Transverse colon (tissue), 4 donors: Measurements from ENCODE around the gene LIMK2. TPM values are rescaled to one million over a fixed set of nuclear protein-coding genes. Genes with fewer than 3 reads are reported as not detected.

Experiments
- DNase-seq: peaks from one replicate; pipeline ENCODE4 v3.0.0-alpha.2; 2019
- H3K27ac ChIP-seq, 4 donors: fragments of 200-600 bp; sonication (generic); 2 replicates each; pipeline ENCODE4 v1.5.1; 2016 to 2018; ENCODE audit warnings: inconsistent platforms in 4 of 4
- H3K27me3 ChIP-seq: fragments of 200-600 bp; sonication (generic); 2 replicates; pipeline ENCODE4 v1.5.1; 2017; ENCODE audit warnings: inconsistent platforms
- H3K36me3 ChIP-seq, 4 donors: fragments of 200-600 bp; sonication (generic); 2 replicates each; pipeline ENCODE4 v1.5.1; 2017 to 2019; ENCODE audit warnings: inconsistent platforms in 4 of 4
- H3K4me1 ChIP-seq, 4 donors: fragments of 200-600 bp; sonication (generic); 2 replicates each; pipeline ENCODE4 v1.5.1; 2017 to 2020; ENCODE audit warnings: inconsistent platforms in 4 of 4
- H3K4me3 ChIP-seq, 4 donors: fragments of 200-600 bp; sonication (generic); 1 replicate in 1 of 4; 2 replicates in 3 of 4; pipeline versions ENCODE4 v1.5.1 to v1.6.1; 2017 to 2019; ENCODE audit warnings: inconsistent platforms in 4 of 4
- H3K9me3 ChIP-seq, 2 donors: fragments of 200-600 bp; sonication (generic); 2 replicates each; pipeline ENCODE4 v1.5.1; 2017 to 2019; ENCODE audit warnings: inconsistent platforms in 2 of 2
- EP300 ChIP-seq: sonication (generic); formaldehyde crosslinking; IDR thresholded peaks from one replicate; pipeline ENCODE4 v1.6.1; 2017; ENCODE audit warnings: antibody characterized with exemption, low read depth
- WGBS, 2 donors: methylation state at CpG; one replicate each; pipeline ENCODE4 v1.1.5; 2018; ENCODE audit warnings: low coverage in 1 of 2; 5-methylcytosine and 5-hydroxymethylcytosine counted together
- in situ Hi-C, 4 donors: fragments of 200-750 bp; cut with MboI; loops; one replicate each; pipeline versions ENCODE4 v1.15.0 to v1.15.1; 2017; ENCODE audit warnings: low sequenced_read_pairs in 3 of 4, low pct_ligation_motif_present in 1 of 4, low pct_unique_long_range_greater_than_20kb in 1 of 4
- intact Hi-C: fragments of 100-400 bp; cut with DNase I; formaldehyde crosslinking; loops from one replicate; pipeline ENCODE4 v1.15.1; 2023; ENCODE audit warnings: low total_unique reads
- small RNA-seq, 4 donors: library from RNA; depleted of rRNA; stranded (forward); fragments of <200 nt; gene quantifications; one replicate each; pipeline ENCODE3, GENCODE V24; 2016
- total RNA-seq, 4 donors: library from RNA; depleted of rRNA; stranded (reverse); fragments of >200 nt; gene quantifications; one replicate each; pipeline ENCODE4 v1.1.0, GENCODE V29; 2016

Gene LIMK2
- total RNA-seq, 4 donors from 2014 or later: 124 to 283 (median 210) TPM

DNA sequence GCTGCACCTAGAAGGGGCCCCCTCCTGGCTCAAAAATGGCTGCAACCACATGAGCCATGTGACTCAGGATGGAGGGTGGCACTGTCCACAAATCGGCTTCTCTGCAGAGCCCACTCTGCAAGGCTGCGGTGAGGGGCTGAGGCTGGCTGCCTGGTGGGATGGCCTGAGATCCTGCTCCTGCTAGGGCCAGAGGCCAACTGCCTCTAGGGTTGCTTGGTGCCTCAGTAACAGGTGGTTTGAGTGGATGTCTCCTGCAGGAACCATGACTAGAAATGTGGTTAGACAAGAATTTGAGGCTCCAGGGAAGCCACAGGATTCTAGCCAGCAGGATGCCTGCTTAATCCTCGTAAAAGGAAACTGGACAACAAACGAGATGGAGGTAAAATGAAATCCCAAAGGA is 116.9 kb downstream of the LIMK2 start:
- in situ Hi-C loops: loop anchor here in 1 of 4 donors (25.0 kb wide), 1 partner anchor 108 kb away; no protein-coding TSS in a partner anchor

More for the DNA sequence above, 116.9 kb downstream of the LIMK2 start:
- no peak for TF ChIP-seq EP300
- Histone ChIP-seq H3K4me1 (no peaks in the 10 kb centered on the region), H3K36me3 (peaks cover 0 to 36% (median 9%) of the 10 kb centered on the region in 4 donors), H3K27me3 (no peaks in the 10 kb centered on the region), H3K27ac (no peak overlapping the region), H3K4me3 (no peak overlapping the region), H3K9me3 (no peaks in the 10 kb centered on the region)
- no peak for DNase-seq
- intact Hi-C loops: loop anchor here (10.0 kb wide), 1 partner anchor 786 kb away; no protein-coding TSS in a partner anchor
- 56 to 85% methylated on average over 2 to 4 of the region's 4 CpGs for WGBS, 2 donors

Small RNA genes lying within 50 kb of the gene (small RNA-seq; reads per million reads assigned to genes)
- gene RF00019 (0 reads per million in 4 donors), gene RNA5SP496 (0 reads per million in 4 donors), gene RNU6-1128P (0 reads per million in 4 donors)

Other genes with a start within 250 kb of the LIMK2 start
- 10 to 100 TPM; 11.9 to 23.9 (median 19.1) TPM for gene MORC2, start 243.5 kb upstream of the LIMK2 start, total RNA-seq
- gene TUG1, start 243.0 kb upstream of the LIMK2 start, total RNA-seq: 100 to 1,000 TPM in 3 of 4 donors, 10 to 100 TPM in 1; 77.7 to 294 (median 112) TPM
- gene SMTN, start 131.0 kb upstream of the LIMK2 start, total RNA-seq: 100 to 1,000 TPM; 171 to 341 (median 219) TPM
- 100 to 1,000 TPM; 247 to 334 (median 315) TPM for gene SELENOM, start 104.7 kb upstream of the LIMK2 start, total RNA-seq
- 10 to 100 TPM; 22.4 to 51.2 (median 30.8) TPM for gene INPP5J, start 89.3 kb upstream of the LIMK2 start, total RNA-seq
- not detected for gene PLA2G3, start 71.8 kb upstream of the LIMK2 start, total RNA-seq
- gene RNF185, start 52.1 kb upstream of the LIMK2 start, total RNA-seq: 10 to 100 TPM; 18.5 to 52.4 (median 32.3) TPM
- gene PIK3IP1, start 80.2 kb downstream of the LIMK2 start, total RNA-seq: 10 to 100 TPM; 11.6 to 46.7 (median 35.2) TPM
- gene PATZ1, start 134.0 kb downstream of the LIMK2 start, total RNA-seq: 10 to 100 TPM in 2 of 4 donors, 1 to 10 TPM in 2; 3.6 to 12.2 (median 8.7) TPM
- 10 to 100 TPM in 3 of 4 donors, 1 to 10 TPM in 1; 4.6 to 39.2 (median 26.3) TPM for gene DRG1, start 187.3 kb downstream of the LIMK2 start, total RNA-seq